Mucosa of rectum (tissue), 2 donors: ENCODE results near the gene SLFNL1.

Experiments
- H3K27ac ChIP-seq, 2 donors: one replicate each; pipeline ENCODE4 v1.7.0; 2013; ENCODE audit warnings: inconsistent platforms in 2 of 2, low read depth in 2 of 2, low read length in 2 of 2
- H3K27me3 ChIP-seq, 2 donors: one replicate each; pipeline ENCODE4 v1.7.0; 2013; ENCODE audit warnings: low read length in 2 of 2; ENCODE audit not compliant: control insufficient read depth in 2 of 2, insufficient read depth in 2 of 2
- H3K36me3 ChIP-seq, 2 donors: one replicate each; pipeline ENCODE4 v1.7.0; 2013; ENCODE audit warnings: low read length in 2 of 2; ENCODE audit not compliant: control insufficient read depth in 2 of 2, insufficient read depth in 2 of 2
- H3K4me1 ChIP-seq, 2 donors: one replicate each; pipeline ENCODE4 v1.7.0; 2013; ENCODE audit warnings: low read length in 2 of 2, mild to moderate bottlenecking in 1 of 2; ENCODE audit not compliant: control insufficient read depth in 2 of 2, insufficient read depth in 2 of 2
- H3K4me3 ChIP-seq, 2 donors: one replicate each; pipeline ENCODE4 v1.7.0; 2013; ENCODE audit warnings: low read length in 2 of 2
- H3K9ac ChIP-seq, 2 donors: one replicate each; pipeline ENCODE4 v1.7.0; 2013; ENCODE audit warnings: low read length in 2 of 2, low read depth in 1 of 2, mild to moderate bottlenecking in 1 of 2
- H3K9me3 ChIP-seq, 2 donors: one replicate each; pipeline ENCODE4 v1.7.0; 2013; ENCODE audit warnings: low read length in 2 of 2; ENCODE audit not compliant: control insufficient read depth in 2 of 2
- donor health status: healthy.
- donor health status: Normal muscosa, but diverticular disease.

The SLFNL1 gene

GRCh38 chr1:40987439-40988276 lies 33.9 kb downstream of the SLFNL1 start:
- H3K27ac ChIP-seq: no peak overlapping the region
- H3K4me3 ChIP-seq: no peak overlapping the region
- H3K9ac ChIP-seq: no peak overlapping the region
- no peaks in the 10 kb centered on the region for H3K27me3 ChIP-seq
- peaks cover 37 to 40% of the 10 kb centered on the region in 2 donors for H3K36me3 ChIP-seq
- no peaks in the 10 kb centered on the region for H3K9me3 ChIP-seq
- H3K4me1 ChIP-seq: no peaks in the 10 kb centered on the region

GRCh38 chr1:40986956-40987355 lies 34.6 kb downstream of the SLFNL1 start:
- H3K4me1 ChIP-seq: no peaks in the 10 kb centered on the region
- no peak overlapping the region for H3K27ac ChIP-seq
- H3K36me3 ChIP-seq: peaks cover 35% of the 10 kb centered on the region in 2 donors
- H3K9ac ChIP-seq: no peak overlapping the region
- H3K4me3 ChIP-seq: no peak overlapping the region
- H3K9me3 ChIP-seq: no peaks in the 10 kb centered on the region
- H3K27me3 ChIP-seq: no peaks in the 10 kb centered on the region

GRCh38 chr1:40986328-40986783 lies 35.2 kb downstream of the SLFNL1 start:
- Histone ChIP-seq H3K9me3 (no peaks in the 10 kb centered on the region), H3K27ac (no peak overlapping the region), H3K4me1 (no peaks in the 10 kb centered on the region), H3K9ac (no peak overlapping the region), H3K36me3 (peaks cover 30 to 32% of the 10 kb centered on the region in 2 donors), H3K27me3 (no peaks in the 10 kb centered on the region), H3K4me3 (no peak overlapping the region)

- Histone ChIP-seq H3K27me3 (no peaks in the 10 kb centered on the region), H3K9ac (no peak overlapping the region), H3K27ac (no peak overlapping the region), H3K4me3 (no peak overlapping the region), H3K4me1 (peaks cover under 1 to 2% of the 10 kb centered on the region in 2 donors), H3K36me3 (peaks cover 27 to 32% of the 10 kb centered on the region in 2 donors), H3K9me3 (no peaks in the 10 kb centered on the region)
Measured at GRCh38 chr1:40985875-40986274, 35.6 kb downstream of the SLFNL1 start.

GRCh38 chr1:40985161-40985560 lies 36.4 kb downstream of the SLFNL1 start:
- Histone ChIP-seq H3K36me3 (peaks cover 27 to 32% of the 10 kb centered on the region in 2 donors), H3K4me3 (no peak overlapping the region), H3K9me3 (no peaks in the 10 kb centered on the region), H3K9ac (no peak overlapping the region), H3K27me3 (no peaks in the 10 kb centered on the region), H3K27ac (no peak overlapping the region), H3K4me1 (peaks cover 7 to 8% of the 10 kb centered on the region in 2 donors)

- Histone ChIP-seq H3K9me3 (no peaks in the 10 kb centered on the region), H3K4me1 (peaks cover 7 to 8% of the 10 kb centered on the region in 2 donors), H3K27ac (no peak overlapping the region), H3K27me3 (no peaks in the 10 kb centered on the region), H3K9ac (no peak overlapping the region), H3K4me3 (no peak overlapping the region), H3K36me3 (peaks cover 27 to 28% of the 10 kb centered on the region in 2 donors)
Measured at GRCh38 chr1:40984531-40984930, 37.0 kb downstream of the SLFNL1 start.

GRCh38 chr1:40984066-40984465 lies 37.5 kb downstream of the SLFNL1 start:
- no peak overlapping the region for H3K9ac ChIP-seq
- H3K4me1 ChIP-seq: peaks cover 9 to 11% of the 10 kb centered on the region in 2 donors
- H3K36me3 ChIP-seq: peaks cover 23% of the 10 kb centered on the region in 2 donors
- H3K27me3 ChIP-seq: no peaks in the 10 kb centered on the region
- H3K27ac ChIP-seq: no peak overlapping the region
- H3K9me3 ChIP-seq: no peaks in the 10 kb centered on the region
- no peak overlapping the region for H3K4me3 ChIP-seq

- Histone ChIP-seq H3K4me3 (no peak overlapping the region), H3K27ac (no peak overlapping the region), H3K4me1 (peaks cover 12 to 13% of the 10 kb centered on the region in 2 donors), H3K9me3 (no peaks in the 10 kb centered on the region), H3K36me3 (peaks cover 17 to 21% of the 10 kb centered on the region in 2 donors), H3K27me3 (no peaks in the 10 kb centered on the region), H3K9ac (no peak overlapping the region)
Measured at GRCh38 chr1:40983286-40983685, 38.2 kb downstream of the SLFNL1 start.

- Histone ChIP-seq H3K9me3 (no peaks in the 10 kb centered on the region), H3K4me3 (no peak overlapping the region), H3K9ac (no peak overlapping the region), H3K4me1 (peaks cover 12 to 13% of the 10 kb centered on the region in 2 donors), H3K36me3 (peaks cover 17 to 18% of the 10 kb centered on the region in 2 donors), H3K27me3 (no peaks in the 10 kb centered on the region), H3K27ac (no peak overlapping the region)
Measured at GRCh38 chr1:40982721-40983120, 38.8 kb downstream of the SLFNL1 start.

GRCh38 chr1:40981691-40982448 lies 39.7 kb downstream of the SLFNL1 start:
- Histone ChIP-seq H3K4me1 (peaks cover 12 to 13% of the 10 kb centered on the region in 2 donors), H3K27me3 (no peaks in the 10 kb centered on the region), H3K27ac (peak overlapping the region in 1 of 2 donors; percentile 7), H3K9ac (no peak overlapping the region), H3K4me3 (no peak overlapping the region), H3K36me3 (peaks cover 10 to 12% of the 10 kb centered on the region in 2 donors), H3K9me3 (no peaks in the 10 kb centered on the region)
